Measurements from ENCODE around the gene PCDHGA5.
"Not testable (repeated sequence)": the region's sequence is repeated elsewhere in the genome, so short reads cannot be mapped to it uniquely, and the experiment has no call there.

The PCDHGA5 gene

GRCh38 chr5:141388661-141389060 is 24.7 kb downstream of the PCDHGA5 start:
- DNase-seq = no peak

- DNase-seq = no peak
Observed at GRCh38 chr5:141389153-141390042, 25.4 kb downstream of the PCDHGA5 start.

- no peak for DNase-seq
Observed at GRCh38 chr5:141392429-141393198, 28.7 kb downstream of the PCDHGA5 start, which contains the start of gene PCDHGA8. PCDHGA8 (plus strand) TSS chr5:141392633; CDS start chr5:141392814, 181 bp downstream.

- DNase-seq = no peak
Observed at GRCh38 chr5:141393267-141393666, 29.3 kb downstream of the PCDHGA5 start.

- not testable (repeated sequence) for DNase-seq
Observed at GRCh38 chr5:141394401-141395187, 30.6 kb downstream of the PCDHGA5 start.

DNA sequence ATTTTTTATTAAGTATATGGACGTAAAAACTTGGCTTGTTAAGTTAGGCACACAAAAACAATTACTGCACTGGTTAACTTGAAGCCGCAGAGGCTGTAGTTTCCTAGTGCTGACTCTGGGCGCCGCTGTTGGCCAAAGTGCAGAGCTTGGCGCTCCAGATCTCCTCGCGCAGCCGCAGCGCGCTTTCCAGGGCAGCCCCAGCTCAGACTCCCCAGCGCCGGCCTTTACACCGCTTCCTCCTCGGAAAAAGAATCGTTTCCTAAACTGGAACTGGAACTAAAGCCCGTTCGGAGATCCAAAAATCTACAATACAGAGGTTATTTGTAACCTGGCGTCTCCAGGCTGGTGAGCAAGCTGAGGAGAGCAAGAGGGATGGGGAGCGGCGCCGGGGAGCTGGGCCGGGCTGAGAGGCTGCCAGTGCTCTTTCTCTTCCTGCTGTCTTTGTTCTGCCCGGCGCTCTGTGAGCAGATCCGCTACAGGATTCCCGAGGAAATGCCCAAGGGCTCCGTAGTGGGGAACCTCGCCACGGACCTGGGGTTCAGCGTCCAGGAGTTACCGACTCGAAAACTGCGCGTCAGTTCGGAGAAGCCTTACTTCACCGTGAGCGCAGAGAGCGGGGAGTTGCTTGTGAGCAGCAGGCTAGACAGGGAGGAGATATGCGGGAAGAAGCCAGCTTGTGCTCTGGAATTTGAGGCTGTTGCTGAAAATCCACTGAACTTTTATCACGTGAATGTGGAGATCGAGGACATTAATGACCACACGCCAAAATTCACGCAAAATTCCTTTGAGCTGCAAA is 34.0 kb downstream of the PCDHGA5 start, which contains the start of gene PCDHGB5:
Gene PCDHGB5 (plus strand): TSS at position 192 of the 796 bp plus-strand sequence. CDS start 181 bp downstream, at position 373.
- not testable (repeated sequence) for DNase-seq

GRCh38 chr5:141398608-141399007 is 34.6 kb downstream of the PCDHGA5 start:
- DNase-seq = no peak

DNA sequence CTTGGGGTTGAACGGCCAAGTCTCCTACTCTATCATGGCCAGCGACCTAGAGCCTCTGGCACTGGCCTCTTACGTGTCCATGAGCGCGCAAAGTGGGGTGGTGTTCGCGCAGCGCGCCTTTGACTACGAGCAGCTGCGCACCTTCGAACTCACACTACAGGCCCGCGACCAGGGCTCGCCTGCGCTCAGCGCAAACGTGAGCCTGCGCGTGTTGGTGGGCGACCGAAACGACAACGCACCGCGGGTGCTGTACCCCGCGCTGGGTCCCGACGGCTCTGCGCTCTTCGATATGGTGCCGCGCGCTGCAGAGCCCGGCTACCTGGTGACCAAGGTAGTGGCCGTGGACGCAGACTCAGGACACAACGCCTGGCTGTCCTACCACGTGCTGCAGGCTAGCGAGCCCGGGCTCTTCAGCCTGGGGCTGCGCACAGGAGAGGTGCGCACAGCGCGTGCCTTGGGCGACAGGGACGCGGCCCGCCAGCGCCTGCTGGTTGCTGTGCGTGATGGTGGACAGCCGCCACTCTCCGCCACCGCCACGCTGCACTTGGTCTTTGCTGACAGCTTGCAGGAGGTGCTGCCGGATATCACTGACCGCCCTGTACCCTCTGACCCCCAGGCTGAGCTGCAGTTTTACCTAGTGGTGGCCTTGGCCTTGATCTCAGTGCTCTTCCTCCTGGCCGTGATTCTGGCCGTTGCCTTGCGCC is 35.7 kb downstream of the PCDHGA5 start:
- DNase-seq = no peak

- no peak for DNase-seq
Observed at GRCh38 chr5:141402553-141403243, 38.7 kb downstream of the PCDHGA5 start, which contains the start of gene PCDHGA9. PCDHGA9 (plus strand) TSS chr5:141402778; CDS start chr5:141402953, 175 bp downstream.

GRCh38 chr5:141403387-141403786 is 39.4 kb downstream of the PCDHGA5 start:
- DNase-seq = no peak

GRCh38 chr5:141407790-141408505 is 44.0 kb downstream of the PCDHGA5 start, which contains the start of gene PCDHGB6:
PCDHGB6 (plus strand) TSS chr5:141408021; CDS start chr5:141408203, 182 bp downstream.
- not testable (repeated sequence) for DNase-seq

- DNase-seq = no peak
Observed at GRCh38 chr5:141409598-141410306, 45.8 kb downstream of the PCDHGA5 start.

DNA sequence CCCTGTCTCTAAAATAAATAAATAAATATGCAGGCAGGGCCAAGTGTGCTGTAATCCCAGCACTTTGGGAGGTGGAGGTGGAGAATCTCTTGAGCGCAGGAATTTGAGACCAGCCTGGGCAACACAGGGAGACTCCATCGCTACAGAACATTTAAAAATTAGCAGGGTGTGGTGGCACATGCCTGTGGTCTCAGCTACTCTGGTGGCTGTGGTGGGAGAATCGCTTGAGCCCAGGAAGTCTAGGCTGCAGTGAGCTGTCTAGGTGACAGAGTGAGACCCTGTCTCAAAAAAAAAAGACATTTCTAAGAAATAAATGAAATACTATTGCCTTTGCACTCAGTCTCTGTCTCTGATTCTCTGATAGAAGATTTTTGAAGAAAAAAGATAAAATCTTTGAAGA is 47.6 kb downstream of the PCDHGA5 start:
- DNase-seq = no peak

GRCh38 chr5:141412854-141413539 is 49.0 kb downstream of the PCDHGA5 start, which contains the start of gene PCDHGA10:
PCDHGA10 (plus strand) TSS chr5:141412987; CDS start chr5:141413176, 189 bp downstream.
- no peak for DNase-seq

DNA sequence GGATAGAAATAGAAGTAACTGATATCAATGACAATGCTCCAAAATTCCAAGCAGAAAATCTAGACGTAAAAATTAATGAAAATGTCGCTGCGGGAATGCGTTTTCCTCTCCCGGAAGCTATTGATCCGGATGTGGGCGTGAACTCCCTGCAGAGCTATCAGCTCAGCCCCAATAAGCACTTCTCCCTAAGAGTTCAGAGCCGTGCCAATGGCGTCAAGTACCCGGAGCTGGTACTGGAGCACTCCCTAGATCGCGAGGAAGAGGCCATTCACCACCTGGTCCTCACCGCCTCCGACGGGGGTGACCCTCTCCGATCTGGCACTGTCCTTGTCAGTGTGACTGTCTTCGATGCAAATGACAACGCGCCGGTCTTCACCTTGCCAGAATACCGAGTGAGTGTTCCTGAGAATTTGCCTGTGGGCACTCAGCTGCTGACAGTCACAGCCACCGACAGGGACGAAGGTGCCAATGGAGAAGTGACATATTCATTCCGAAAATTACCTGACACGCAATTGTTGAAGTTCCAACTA is 49.6 kb downstream of the PCDHGA5 start:
- no peak for DNase-seq

GRCh38 chr5:141414548-141415274 is 50.7 kb downstream of the PCDHGA5 start:
- not testable (repeated sequence) for DNase-seq

DNA sequence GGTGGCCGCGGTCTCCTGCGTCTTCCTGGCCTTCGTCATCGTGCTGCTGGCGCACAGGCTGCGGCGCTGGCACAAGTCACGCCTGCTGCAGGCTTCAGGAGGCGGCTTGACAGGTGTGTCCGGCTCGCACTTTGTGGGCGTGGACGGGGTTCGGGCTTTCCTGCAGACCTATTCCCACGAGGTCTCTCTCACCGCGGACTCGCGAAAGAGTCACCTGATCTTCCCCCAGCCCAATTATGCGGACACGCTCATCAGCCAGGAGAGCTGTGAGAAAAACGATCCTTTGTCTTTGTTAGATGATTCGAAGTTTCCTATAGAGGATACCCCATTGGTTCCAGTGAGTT is 51.3 kb downstream of the PCDHGA5 start:
- DNase-seq = not testable (repeated sequence)

Measured in NCI-H2227 treated with DMSO at 0.1 percent for 48 hours (cell line).